Neural progenitor cell (in vitro differentiated cells): ENCODE data around the gene PHACTR1.

Experiments
- EZH2 ChIP-seq: fragments of 200-600 bp; sonication (generic); IDR thresholded peaks from 2 replicates; pipeline ENCODE4 v1.6.1; 2017; ENCODE audit warnings: antibody characterized with exemption, mild to moderate bottlenecking, moderate library complexity
- EZH2phosphoT487 ChIP-seq: fragments of 200-600 bp; sonication (generic); IDR thresholded peaks from 2 replicates; pipeline ENCODE4 v1.6.1; 2017; ENCODE audit warnings: antibody characterized with exemption
- TF ChIP-seq, protein P1 (sequence below): fragments of 200-600 bp; sonication (generic); IDR thresholded peaks from 2 replicates; pipeline ENCODE4 v1.5.1; 2017; ENCODE audit warnings: antibody characterized with exemption, mild to moderate bottlenecking

- TF ChIP-seq, protein P1, sequence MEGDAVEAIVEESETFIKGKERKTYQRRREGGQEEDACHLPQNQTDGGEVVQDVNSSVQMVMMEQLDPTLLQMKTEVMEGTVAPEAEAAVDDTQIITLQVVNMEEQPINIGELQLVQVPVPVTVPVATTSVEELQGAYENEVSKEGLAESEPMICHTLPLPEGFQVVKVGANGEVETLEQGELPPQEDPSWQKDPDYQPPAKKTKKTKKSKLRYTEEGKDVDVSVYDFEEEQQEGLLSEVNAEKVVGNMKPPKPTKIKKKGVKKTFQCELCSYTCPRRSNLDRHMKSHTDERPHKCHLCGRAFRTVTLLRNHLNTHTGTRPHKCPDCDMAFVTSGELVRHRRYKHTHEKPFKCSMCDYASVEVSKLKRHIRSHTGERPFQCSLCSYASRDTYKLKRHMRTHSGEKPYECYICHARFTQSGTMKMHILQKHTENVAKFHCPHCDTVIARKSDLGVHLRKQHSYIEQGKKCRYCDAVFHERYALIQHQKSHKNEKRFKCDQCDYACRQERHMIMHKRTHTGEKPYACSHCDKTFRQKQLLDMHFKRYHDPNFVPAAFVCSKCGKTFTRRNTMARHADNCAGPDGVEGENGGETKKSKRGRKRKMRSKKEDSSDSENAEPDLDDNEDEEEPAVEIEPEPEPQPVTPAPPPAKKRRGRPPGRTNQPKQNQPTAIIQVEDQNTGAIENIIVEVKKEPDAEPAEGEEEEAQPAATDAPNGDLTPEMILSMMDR: no peak
- TF ChIP-seq EZH2: no peak
- TF ChIP-seq EZH2phosphoT487: no peak
Measured at GRCh38 chr6:13166916-13167315, 450.3 kb downstream of the PHACTR1 start.
